ENCODE results near the gene HGFAC. TPM values are rescaled to one million over a fixed set of nuclear protein-coding genes. Genes with fewer than 3 reads are reported as not detected.
A peak's percentile ranks its signal among the peaks of the same experiment; 100 is the strongest.

HGFAC gene
- total RNA-seq, 4 donors from 2014 or later, result 0.38 TPM; not detected in 3

DNA sequence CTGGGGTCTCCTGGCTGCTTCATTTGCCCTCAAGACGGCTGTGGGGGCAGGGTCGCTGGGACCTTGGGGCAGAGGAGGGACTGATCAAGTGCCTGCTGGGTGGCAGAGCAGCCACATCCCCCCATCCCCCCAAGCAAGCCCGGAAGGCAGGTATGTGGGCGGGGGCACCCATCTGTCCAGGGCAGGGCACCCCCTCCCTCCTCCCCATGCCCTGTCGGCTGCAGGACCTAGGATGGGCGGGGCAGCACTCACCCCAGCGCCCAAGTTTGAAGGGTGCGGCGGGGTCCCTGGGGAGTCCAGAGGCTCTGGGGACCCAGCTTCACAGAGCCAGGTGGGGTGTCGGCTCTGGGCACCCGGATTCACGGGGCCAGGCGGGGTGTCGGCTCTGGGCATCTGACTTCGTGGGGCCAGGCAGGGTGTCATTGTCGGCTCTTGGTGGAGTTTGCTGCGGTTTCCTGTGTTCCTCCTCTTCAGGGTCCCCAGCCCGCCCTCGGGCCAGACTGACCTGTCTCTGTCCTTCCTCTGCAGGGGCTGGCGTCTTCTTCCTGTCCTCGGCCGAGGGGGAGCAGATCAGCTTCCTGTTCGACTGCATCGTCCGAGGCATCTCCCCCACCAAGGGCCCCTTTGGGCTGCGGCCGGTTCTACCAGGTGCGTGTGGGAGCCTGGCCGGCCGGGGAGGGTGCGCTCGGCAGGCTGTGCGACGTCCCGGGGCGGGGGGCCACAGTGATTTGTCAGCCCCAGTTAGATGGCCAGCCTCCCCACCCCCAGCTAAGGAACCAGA, 43.4 kb downstream of the HGFAC start:
- Histone ChIP-seq H3K27ac (peak overlapping the region in 1 of 4 donors; percentile 45), H3K4me3 (peak overlapping the region in 2 of 4 donors; percentile 1 to 50), H3K9me3 (no peaks in the 10 kb centered on the region), H3K36me3 (no peaks in the 10 kb centered on the region), H3K27me3 (peaks cover 0 to 100% (median 3%) of the 10 kb centered on the region in 4 donors), H3K4me1 (peaks cover 24 to 52% (median 27%) of the 10 kb centered on the region in 3 donors)
- intact Hi-C loops (cut with DNase I), result no loop called here
- TF ChIP-seq, protein P1, sequence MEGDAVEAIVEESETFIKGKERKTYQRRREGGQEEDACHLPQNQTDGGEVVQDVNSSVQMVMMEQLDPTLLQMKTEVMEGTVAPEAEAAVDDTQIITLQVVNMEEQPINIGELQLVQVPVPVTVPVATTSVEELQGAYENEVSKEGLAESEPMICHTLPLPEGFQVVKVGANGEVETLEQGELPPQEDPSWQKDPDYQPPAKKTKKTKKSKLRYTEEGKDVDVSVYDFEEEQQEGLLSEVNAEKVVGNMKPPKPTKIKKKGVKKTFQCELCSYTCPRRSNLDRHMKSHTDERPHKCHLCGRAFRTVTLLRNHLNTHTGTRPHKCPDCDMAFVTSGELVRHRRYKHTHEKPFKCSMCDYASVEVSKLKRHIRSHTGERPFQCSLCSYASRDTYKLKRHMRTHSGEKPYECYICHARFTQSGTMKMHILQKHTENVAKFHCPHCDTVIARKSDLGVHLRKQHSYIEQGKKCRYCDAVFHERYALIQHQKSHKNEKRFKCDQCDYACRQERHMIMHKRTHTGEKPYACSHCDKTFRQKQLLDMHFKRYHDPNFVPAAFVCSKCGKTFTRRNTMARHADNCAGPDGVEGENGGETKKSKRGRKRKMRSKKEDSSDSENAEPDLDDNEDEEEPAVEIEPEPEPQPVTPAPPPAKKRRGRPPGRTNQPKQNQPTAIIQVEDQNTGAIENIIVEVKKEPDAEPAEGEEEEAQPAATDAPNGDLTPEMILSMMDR (IDR thresholded peaks at IDR 0.05), result no peak
- no peak for TF ChIP-seq POLR2A (IDR thresholded peaks at IDR 0.05)
- WGBS, 2 donors, result 40% methylated on average over 2 of the region's 36 CpGs; no CpG with 5 or more reads in 1 of the 2 donors
- no peak for DNase-seq

DNA sequence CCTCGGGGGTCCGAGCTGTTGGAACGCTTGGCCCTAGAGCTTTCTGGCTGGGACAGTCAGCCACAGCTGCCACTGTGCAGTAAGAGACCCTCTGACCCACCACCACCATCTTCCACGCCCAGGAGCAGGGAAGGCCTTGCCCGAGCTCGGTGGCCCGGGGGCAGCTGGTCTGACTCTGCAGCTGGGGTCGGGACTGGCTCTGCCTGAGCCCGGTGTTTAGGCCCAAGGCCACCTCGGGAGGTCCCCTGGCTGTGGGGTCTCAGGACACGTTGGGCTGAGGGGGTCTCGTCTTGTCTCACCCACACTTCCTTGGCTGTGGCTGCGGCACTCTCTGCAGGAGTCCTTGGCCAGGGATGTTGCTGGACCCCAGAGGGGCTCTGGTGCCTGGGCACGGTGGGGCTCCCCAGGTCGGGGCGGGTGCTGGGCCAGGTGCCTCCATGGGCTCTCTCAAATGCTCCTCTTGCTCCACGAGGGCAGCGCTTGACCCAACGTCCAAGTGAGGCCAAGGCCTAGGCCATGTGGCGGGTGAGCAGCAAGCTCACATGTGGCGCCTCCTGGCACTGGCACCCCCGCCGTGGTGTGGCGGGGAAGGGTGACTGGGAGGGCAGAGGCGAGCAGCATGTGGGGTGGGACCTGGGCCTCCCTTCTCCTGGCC, 44.2 kb downstream of the HGFAC start:
- WGBS, 2 donors, result 78% methylated on average over 4 of the region's 25 CpGs; no CpG with 5 or more reads in 1 of the 2 donors
- Histone ChIP-seq H3K9me3 (no peaks in the 10 kb centered on the region), H3K27me3 (peaks cover 0 to 100% (median 3%) of the 10 kb centered on the region in 4 donors), H3K4me3 (peak overlapping the region in 1 of 4 donors; percentile 50), H3K36me3 (no peaks in the 10 kb centered on the region), H3K27ac (no peak overlapping the region), H3K4me1 (peaks cover 20 to 44% (median 24%) of the 10 kb centered on the region in 3 donors)
- no peak for DNase-seq
- intact Hi-C loops (cut with DNase I), result no loop called here
- no peak for TF ChIP-seq POLR2A (IDR thresholded peaks at IDR 0.05)
- TF ChIP-seq, protein P1 (IDR thresholded peaks at IDR 0.05), result no peak

DNA sequence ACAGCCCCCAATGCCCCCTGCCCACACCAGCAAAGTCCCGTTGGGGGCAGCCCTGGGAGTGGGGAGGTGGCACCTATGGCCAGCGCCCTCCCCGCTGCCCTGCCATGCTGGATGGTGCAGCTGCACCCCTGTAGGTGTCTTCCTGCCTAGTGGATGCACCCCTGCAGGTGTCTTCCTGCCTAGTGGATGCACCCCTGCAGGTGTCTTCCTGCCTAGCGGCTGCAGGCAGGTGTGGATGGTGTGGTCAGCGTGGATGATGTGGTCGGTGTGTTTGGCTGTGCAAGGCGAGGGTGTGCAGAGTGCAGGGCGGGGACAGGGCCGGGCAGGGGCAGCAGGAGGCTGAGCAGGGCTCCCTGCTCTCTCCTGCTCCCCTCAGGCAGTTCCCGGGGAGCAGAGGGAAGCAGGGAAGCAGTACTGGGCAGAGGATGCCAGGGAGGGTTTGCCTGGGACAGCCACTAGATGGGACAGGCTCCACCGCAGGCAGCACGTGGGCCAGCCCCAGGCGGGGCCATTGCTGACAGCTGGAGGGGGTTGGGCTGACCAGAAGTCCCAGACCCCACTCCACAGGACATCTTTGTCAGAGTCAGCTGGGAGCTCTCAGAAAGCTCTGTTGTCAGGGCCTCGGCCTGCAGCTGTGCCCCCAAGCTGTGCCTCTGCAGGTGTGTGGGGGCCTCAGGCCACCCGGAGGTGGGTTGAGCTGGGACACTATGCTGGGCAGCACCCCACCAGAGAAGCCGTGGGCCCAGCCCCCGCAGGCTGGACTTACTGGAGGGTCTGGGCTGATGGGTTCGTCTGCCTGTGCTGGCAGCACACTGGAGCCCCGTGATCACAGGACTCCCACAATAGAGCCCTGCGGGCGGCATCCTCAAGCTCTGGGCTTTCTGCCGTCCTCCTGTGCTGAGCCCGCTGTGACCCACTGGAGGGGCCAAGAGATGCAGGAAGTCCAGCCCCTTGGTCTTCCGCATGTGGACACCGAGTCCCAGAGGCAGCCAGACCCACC, 45.1 kb downstream of the HGFAC start:
- Histone ChIP-seq H3K27me3 (peaks cover 0 to 100% (median 5%) of the 10 kb centered on the region in 4 donors), H3K27ac (no peak overlapping the region), H3K36me3 (no peaks in the 10 kb centered on the region), H3K4me1 (peaks cover 20 to 39% (median 24%) of the 10 kb centered on the region in 3 donors), H3K4me3 (no peak overlapping the region), H3K9me3 (no peaks in the 10 kb centered on the region)
- DNase-seq, result no peak
- intact Hi-C loops (cut with DNase I), result no loop called here
- TF ChIP-seq, protein P1 (IDR thresholded peaks at IDR 0.05), result no peak
- no peak for TF ChIP-seq POLR2A (IDR thresholded peaks at IDR 0.05)
- 55 to 73% methylated on average over 3 to 5 of the region's 25 CpGs for WGBS, 2 donors

DNA sequence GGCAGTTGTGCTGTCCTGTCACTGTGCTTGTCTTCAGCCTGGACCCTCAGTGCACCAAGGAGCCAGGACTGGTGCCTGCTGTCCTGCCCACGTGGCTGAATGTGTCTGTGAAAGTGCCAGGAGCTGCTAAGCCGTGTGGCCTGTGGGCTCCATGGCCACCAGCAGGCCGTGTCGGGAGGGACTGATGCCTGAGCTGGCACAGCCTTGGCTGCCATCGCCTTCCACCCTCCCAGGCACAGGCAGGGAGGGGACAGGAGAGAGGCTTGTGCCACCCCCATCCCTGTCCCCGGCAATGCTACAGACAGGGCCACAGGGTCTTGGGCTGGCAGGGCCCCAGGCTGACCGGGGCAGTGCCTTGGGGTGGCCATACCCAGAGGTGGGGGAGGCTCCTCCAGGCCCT, 46.1 kb downstream of the HGFAC start:
- 33 to 40% methylated on average over 1 to 3 of the region's 7 CpGs for WGBS, 2 donors
- no peak overlapping the region for H3K4me3 ChIP-seq
- peaks cover 20 to 33% (median 24%) of the 10 kb centered on the region in 3 donors for H3K4me1 ChIP-seq
- intact Hi-C loops (cut with DNase I), result no loop called here
- TF ChIP-seq, protein P1 (IDR thresholded peaks at IDR 0.05), result no peak
- TF ChIP-seq POLR2A (IDR thresholded peaks at IDR 0.05), result no peak
- no peaks in the 10 kb centered on the region for H3K36me3 ChIP-seq
- H3K27me3 ChIP-seq, result peaks cover 0 to 100% (median 5%) of the 10 kb centered on the region in 4 donors
- no peak overlapping the region for H3K27ac ChIP-seq
- no peak for DNase-seq
- H3K9me3 ChIP-seq, result no peaks in the 10 kb centered on the region

Measured in esophagus squamous epithelium (tissue), 5 donors.